Measurements from ENCODE around the gene DGKI. TPM values are rescaled to one million over a fixed set of nuclear protein-coding genes. Genes with fewer than 3 reads are reported as not detected.

Gene DGKI
- total RNA-seq, 1 experiment from 2014 or later = 0.55 TPM

DNA sequence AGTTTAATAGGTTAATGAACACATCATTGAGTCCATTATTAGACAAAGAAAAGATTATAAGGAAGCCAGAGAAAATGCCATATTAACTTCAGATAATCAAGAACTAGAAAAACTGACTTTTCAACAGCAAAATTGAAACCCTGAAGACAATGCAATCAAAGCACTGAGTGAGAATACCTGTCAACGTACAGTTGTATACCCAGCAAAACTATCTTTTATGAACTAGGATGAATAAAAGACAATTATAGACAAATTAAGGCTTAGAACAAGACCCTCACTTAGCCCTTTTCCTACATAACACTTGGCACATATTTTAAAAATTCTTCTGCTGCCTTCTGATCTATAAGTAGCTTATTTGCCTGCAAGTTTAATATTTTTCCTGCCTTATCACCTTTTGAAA lies 19.0 kb upstream of the DGKI start:
- no peak overlapping the region for H4K91ac ChIP-seq (ENCODE audit: insufficient read length, low read depth, low read length)
- H3K56ac ChIP-seq (ENCODE audit: insufficient read length, low read depth, low read length) = no peak overlapping the region
- no peaks in the 10 kb centered on the region for H3K4me1 ChIP-seq (ENCODE audit: insufficient read depth, low read length)
- no peak overlapping the region for H3T11ph ChIP-seq (ENCODE audit: low read length)
- peaks cover 7 to 9% of the 10 kb centered on the region in 2 experiments; a peak in 3 of 5 replicates for H3K9me3 Mint-ChIP-seq
- H3K14ac ChIP-seq (ENCODE audit: insufficient read depth, low read length) = no peak overlapping the region
- no peaks in the 10 kb centered on the region for H3K79me1 ChIP-seq (ENCODE audit: insufficient read depth, low read depth, low read length, poor library complexity, severe bottlenecking)
- H3K27me3 Mint-ChIP-seq (ENCODE audit: low read depth) = no peaks in the 10 kb centered on the region
- H2BK15ac ChIP-seq (ENCODE audit: low read depth, low read length) = no peak overlapping the region
- no peak for DNase-seq
- H4K8ac ChIP-seq (replicated peaks; ENCODE audit: insufficient read length, low read depth, low read length) = no peak overlapping the region
- H3K79me2 ChIP-seq (ENCODE audit: insufficient read depth, low read length) = no peaks in the 10 kb centered on the region
- H3K4me3 Mint-ChIP-seq = no peak overlapping the region
- no peak overlapping the region for H3K4me2 ChIP-seq (ENCODE audit: insufficient read depth, insufficient read length, low read length)
- no peak overlapping the region for H3K9ac ChIP-seq (ENCODE audit: extremely low read depth, insufficient read length, low read length)
- no peak overlapping the region for H3K27ac Mint-ChIP-seq
- H3K23ac ChIP-seq (ENCODE audit: insufficient read length, low read depth, low read length) = no peak overlapping the region
- no peak overlapping the region for H2BK12ac ChIP-seq (ENCODE audit: insufficient read length, low read depth, low read length)
- H3K23me2 ChIP-seq (ENCODE audit: insufficient read length, low read depth, low read length, poor library complexity, severe bottlenecking) = no peaks in the 10 kb centered on the region
- H3K4ac ChIP-seq (ENCODE audit: low read depth, low read length) = no peak overlapping the region
- peaks cover 20 to 50% (median 40%) of the 10 kb centered on the region in 3 experiments for H3K36me3 Mint-ChIP-seq (ENCODE audit: insufficient read depth in 1 of 3, low read depth in 3 of 3)
- H3K18ac ChIP-seq (ENCODE audit: insufficient read length, low read depth, low read length) = no peak overlapping the region
- no peaks in the 10 kb centered on the region for H3K27me3 ChIP-seq (ENCODE audit: insufficient read depth, low read length)
- TF ChIP-seq, protein P1, sequence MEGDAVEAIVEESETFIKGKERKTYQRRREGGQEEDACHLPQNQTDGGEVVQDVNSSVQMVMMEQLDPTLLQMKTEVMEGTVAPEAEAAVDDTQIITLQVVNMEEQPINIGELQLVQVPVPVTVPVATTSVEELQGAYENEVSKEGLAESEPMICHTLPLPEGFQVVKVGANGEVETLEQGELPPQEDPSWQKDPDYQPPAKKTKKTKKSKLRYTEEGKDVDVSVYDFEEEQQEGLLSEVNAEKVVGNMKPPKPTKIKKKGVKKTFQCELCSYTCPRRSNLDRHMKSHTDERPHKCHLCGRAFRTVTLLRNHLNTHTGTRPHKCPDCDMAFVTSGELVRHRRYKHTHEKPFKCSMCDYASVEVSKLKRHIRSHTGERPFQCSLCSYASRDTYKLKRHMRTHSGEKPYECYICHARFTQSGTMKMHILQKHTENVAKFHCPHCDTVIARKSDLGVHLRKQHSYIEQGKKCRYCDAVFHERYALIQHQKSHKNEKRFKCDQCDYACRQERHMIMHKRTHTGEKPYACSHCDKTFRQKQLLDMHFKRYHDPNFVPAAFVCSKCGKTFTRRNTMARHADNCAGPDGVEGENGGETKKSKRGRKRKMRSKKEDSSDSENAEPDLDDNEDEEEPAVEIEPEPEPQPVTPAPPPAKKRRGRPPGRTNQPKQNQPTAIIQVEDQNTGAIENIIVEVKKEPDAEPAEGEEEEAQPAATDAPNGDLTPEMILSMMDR (conservative IDR thresholded peaks at IDR 0.05) = no peak
- H2AK5ac ChIP-seq (ENCODE audit: insufficient read length, low read length) = no peak overlapping the region
- H4K20me1 ChIP-seq (ENCODE audit: control insufficient read depth, insufficient read depth, insufficient read length) = no peaks in the 10 kb centered on the region
- no peak overlapping the region for H3K27ac ChIP-seq (ENCODE audit: insufficient read length, low read depth, low read length)
- no CpG with 5 or more reads among the region's 1 CpG for WGBS (ENCODE audit: extremely low coverage, insufficient read length, low lambda C conversion rate)
- peaks cover 0 to 3% of the 10 kb centered on the region in 2 experiments; a peak in 1 of 4 replicates for H3K4me1 Mint-ChIP-seq
- H2BK20ac ChIP-seq (ENCODE audit: low read depth, low read length, poor library complexity, severe bottlenecking) = no peak overlapping the region
- no peak overlapping the region for H4K5ac ChIP-seq (ENCODE audit: insufficient read length, low read depth, low read length)
- no peak overlapping the region for H2AFZ ChIP-seq (ENCODE audit: low read length)
- no peaks in the 10 kb centered on the region for H3K9me3 ChIP-seq (ENCODE audit: control insufficient read depth, low read depth, low read length)
- no peak overlapping the region for H2BK5ac ChIP-seq (ENCODE audit: insufficient read length, low read length)
- H2BK120ac ChIP-seq (ENCODE audit: low read depth, low read length, poor library complexity, severe bottlenecking) = no peak overlapping the region
